GM12878 (cell line): Measurements from ENCODE around the gene AGTRAP. TPM values are rescaled to one million over a fixed set of nuclear protein-coding genes. Genes with fewer than 3 reads are reported as not detected.

Experiments
- ATAC-seq: fragments of 200-7000 bp; cut with Tn5 transposase; 3 replicates; pipeline ENCODE4 v1.9.1; 2020; ENCODE audit warnings: mild to moderate bottlenecking, moderate library complexity
- BruUV-seq: library from RNA; stranded (reverse); fragments of 400-500 nt; replicated peaks from 2 replicates; lab custom pipeline; 2021; lab: Mats Ljungman, UMichigan
- CTCF ChIA-PET: fragments of 300-600 bp; sonication (Branson Sonifier 250); formaldehyde crosslinking; extraction: SDS; loops from one replicate; lab custom pipeline; 2021; ENCODE audit warnings: inconsistent platforms; lab: Yijun Ruan, JAX
- POLR2A ChIA-PET: fragments of 350-600 bp; formaldehyde crosslinking; extraction: SDS; loops from one replicate; lab custom pipeline; 2021; ENCODE audit warnings: inconsistent platforms; lab: Charles Lee
- RAD21 ChIA-PET: fragments of 300-600 bp; sonication (Branson Sonifier 250); formaldehyde crosslinking; loops from one replicate; lab custom pipeline; 2023; ENCODE audit warnings: antibody characterized with exemption; ENCODE audit not compliant: unreplicated experiment; lab: Charles Lee
- SMC1A ChIA-PET: fragments of 300-600 bp; sonication (Branson Sonifier 250); formaldehyde crosslinking; loops from one replicate; lab custom pipeline; 2023; ENCODE audit not compliant: unreplicated experiment, uncharacterized antibody; lab: Charles Lee
- DNase-seq: peaks from one replicate; pipeline ENCODE4 v3.0.0-alpha.2; 2011; ENCODE audit warnings: low read depth, low spot score
- FAIRE-seq: peaks from 3 replicates; lab custom pipeline; 2011; peaks lifted over from hg19 to GRCh38; lab: Jason Lieb, UNC
- H2AFZ ChIP-seq: 2 replicates; pipeline ENCODE4 v1.6.0; 2011; ENCODE audit warnings: low read depth, low read length, control low read depth; ENCODE audit not compliant: control insufficient read depth
- H3K27ac ChIP-seq: 2 replicates; pipeline ENCODE4 v1.5.1; 2011; ENCODE audit warnings: control low read depth; ENCODE audit not compliant: control insufficient read depth, insufficient read depth
- H3K27me3 ChIP-seq, 2 experiments: replicated peaks in 1 of 2; 2 replicates each; pipeline versions ENCODE4 v1.6.0 to v1.6.1; 2011; ENCODE audit warnings: low read length in 1 of 2; ENCODE audit not compliant: control insufficient read depth in 2 of 2, insufficient read depth in 2 of 2
- H3K36me3 ChIP-seq, 2 experiments: 2 replicates each; pipeline ENCODE4 v1.5.1; 2011; ENCODE audit warnings: low read length in 1 of 2; ENCODE audit not compliant: control insufficient read depth in 2 of 2, insufficient read depth in 2 of 2
- H3K4me1 ChIP-seq: 2 replicates; pipeline ENCODE4 v1.6.1; 2011; ENCODE audit warnings: mild to moderate bottlenecking, low read length, moderate library complexity, mixed read lengths; ENCODE audit not compliant: control insufficient read depth, insufficient read depth
- H3K4me2 ChIP-seq: 2 replicates; pipeline ENCODE4 v1.6.0; 2011; ENCODE audit warnings: control low read depth; ENCODE audit not compliant: control insufficient read depth, insufficient read depth
- H3K4me3 ChIP-seq: fragments of 200-600 bp; sonication (generic); 2 replicates; pipeline ENCODE4 v1.5.1; 2016
- H3K79me2 ChIP-seq: 2 replicates; pipeline ENCODE4 v1.6.0; 2011; ENCODE audit warnings: low read length; ENCODE audit not compliant: control insufficient read depth, insufficient read depth
- H3K9ac ChIP-seq: 2 replicates; pipeline ENCODE4 v1.8.0; 2011; ENCODE audit warnings: low read length, control low read depth, mixed read lengths; ENCODE audit not compliant: control insufficient read depth, insufficient read depth
- H3K9me3 ChIP-seq: replicated peaks from 3 replicates; pipeline ENCODE4 v1.5.1; 2011; ENCODE audit warnings: mild to moderate bottlenecking, low read length; ENCODE audit not compliant: control insufficient read depth, insufficient read depth
- H4K20me1 ChIP-seq: 2 replicates; pipeline ENCODE4 v1.6.0; 2011; ENCODE audit not compliant: control insufficient read depth, insufficient read depth
- ATF7 ChIP-seq: fragments of 450-650 bp; IDR thresholded peaks from 2 replicates; pipeline ENCODE4 v1.6.1; 2016; ENCODE audit warnings: low read depth, mild to moderate bottlenecking
- BHLHE40 ChIP-seq, 2 experiments: fragments of 450-650 bp in 1 of 2; IDR thresholded peaks; 2 replicates each; pipeline ENCODE4 v1.6.1; 2011 to 2017; ENCODE audit warnings: low read depth in 2 of 2, borderline replicate concordance in 1 of 2, improper control_type of control experiment in 1 of 2, low read length in 1 of 2, mild to moderate bottlenecking in 1 of 2
- BMI1 ChIP-seq: fragments of 450-650 bp; IDR thresholded peaks from 2 replicates; pipeline ENCODE4 v1.6.1; 2016; ENCODE audit warnings: mild to moderate bottlenecking, moderate library complexity, borderline replicate concordance
- HDAC6 ChIP-seq: fragments of 200-600 bp; sonication (generic); IDR thresholded peaks from one replicate; pipeline ENCODE4 v1.8.0; 2017; ENCODE audit warnings: antibody characterized with exemption; ENCODE audit not compliant: unreplicated experiment
- KLF5 ChIP-seq: fragments of 450-650 bp; IDR thresholded peaks from 2 replicates; pipeline ENCODE4 v1.6.1; 2014; ENCODE audit warnings: mild to moderate bottlenecking; ENCODE audit not compliant: partially characterized antibody
- PAX8 ChIP-seq: fragments of 450-650 bp; IDR thresholded peaks from 2 replicates; pipeline ENCODE4 v1.6.1; 2017; ENCODE audit warnings: mild to moderate bottlenecking, moderate library complexity
- TAF1 ChIP-seq: IDR thresholded peaks from 2 replicates; pipeline ENCODE4 v1.6.1; 2011; ENCODE audit warnings: mild to moderate bottlenecking, low read depth, low read length, borderline replicate concordance
- TCF7 ChIP-seq: IDR thresholded peaks from 2 replicates; pipeline ENCODE4 v1.6.1; 2014; ENCODE audit warnings: antibody characterized with exemption, borderline replicate concordance
- WGBS: methylation state at CpG from one replicate; pipeline ENCODE4 v1.1.6; 2016; ENCODE audit warnings: low lambda C conversion rate; ENCODE audit not compliant: insufficient replicate concordance, insufficient coverage; ENCODE audit errors: missing lambda C conversion rate; 5-methylcytosine and 5-hydroxymethylcytosine counted together
- in situ Hi-C: fragments of 300-500 bp; cut with MboI; formaldehyde crosslinking; loops from 9 replicates; pipeline ENCODE4 v1.14.3; 2018; ENCODE audit warnings: mixed read lengths
- intact Hi-C: fragments of 100-400 bp; cut with micrococcal nuclease; formaldehyde crosslinking; loops from one replicate; pipeline ENCODE4 v1.14.2; 2022; ENCODE audit not compliant: unreplicated experiment
- polyA plus RNA-seq, 11 experiments: library from polyadenylated mRNA; depleted of rRNA in 4 of 11; unstranded in 6 of 11; stranded (reverse) in 5 of 11; fragments of >200 nt; fragmentation: Nextera tagmentation in 4 of 11; fragmentation: Illumina TruSeq in 1 of 11; extraction: Ambion mirVana in 4 of 11; extraction: Trizol in 1 of 11; gene quantifications; 1 replicate in 1 of 11; 2 replicates in 10 of 11; pipeline versions ENCODE4 v1.2.1 to v1.2.3, GENCODE V29; 2011 to 2016; ENCODE audit warnings: inconsistent platforms in 2 of 11, missing spikeins in 2 of 11, low read depth in 1 of 11
- total RNA-seq, 4 experiments: library from RNA; depleted of rRNA in 3 of 4; stranded (reverse); fragments of >200 nt in 3 of 4; fragmentation: Illumina TruSeq in 1 of 4; extraction: Trizol in 1 of 4; gene quantifications; 2 replicates each; pipeline versions ENCODE4 v1.2.1 to v1.2.3, GENCODE V29; 2013 to 2021

The AGTRAP gene
- total and polyA plus RNA-seq, 10 of the 15 experiments (the other 5 are each of a cell fraction or from before 2014, with no cell fraction given): 3.0 to 17.4 (median 10.2) TPM

DNA sequence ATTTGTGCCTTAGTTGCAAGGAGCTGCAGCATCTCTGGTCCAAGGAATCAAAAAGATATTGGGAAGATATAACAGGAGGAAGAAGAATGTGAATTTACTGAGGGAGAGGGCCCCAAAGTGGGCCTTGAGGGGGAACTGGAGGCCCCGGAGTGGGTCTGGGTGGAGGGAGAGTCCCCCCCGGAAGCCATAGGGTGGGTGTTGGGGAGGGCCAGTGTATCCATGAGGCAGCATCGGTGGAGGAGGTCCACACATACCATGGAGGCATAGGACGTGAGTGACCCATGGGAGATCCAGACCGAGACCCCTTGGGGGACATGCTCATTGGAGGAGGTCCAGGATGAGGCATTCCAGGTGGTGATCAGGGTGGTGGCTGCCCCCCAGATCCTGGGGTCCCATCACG is 25.3 kb downstream of the AGTRAP start (continued):
- TF ChIP-seq ATF7: no peak
- TF ChIP-seq TCF7: no peak
- TF ChIP-seq BMI1: no peak
- TF ChIP-seq KLF5: no peak
- no peak for TF ChIP-seq HDAC6

DNA sequence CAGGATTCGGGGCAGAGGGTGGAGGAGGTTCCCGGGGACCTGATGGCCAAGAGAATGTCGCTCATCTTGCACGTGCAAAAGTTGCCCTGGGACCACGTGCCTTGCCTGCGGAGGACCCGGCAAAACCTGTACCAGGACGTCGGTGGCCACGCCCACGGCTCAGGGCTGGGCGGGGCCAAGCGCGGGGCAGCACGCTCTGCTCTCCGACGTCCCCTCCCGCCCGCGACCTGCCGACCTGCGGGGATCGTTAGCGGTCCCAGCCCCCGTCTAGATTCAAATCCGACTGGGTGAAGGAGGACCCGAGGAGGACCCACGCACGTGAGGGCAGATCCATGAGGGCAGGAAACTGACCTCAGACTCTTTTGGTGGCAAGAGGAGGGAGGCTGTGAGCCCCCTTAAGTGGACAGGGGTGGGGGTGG is 26.1 kb downstream of the AGTRAP start, which contains the start of gene C1orf167:
Gene C1orf167 (plus strand): TSS at position 206 of the 419 bp plus-strand sequence. CDS start 2,208 bp downstream, outside the sequence.
- Histone ChIP-seq H3K27me3 (no peaks in the 10 kb centered on the region; a peak in 1 of 4 replicates), H3K27ac (no peak within 1 kb of the TSS), H3K79me2 (no peaks in the 10 kb centered on the region), H3K9me3 (no peaks in the 10 kb centered on the region; the same call in 2 of the 3 replicates), H2AFZ (no peak within 1 kb of the TSS), H3K36me3 (no peaks in the 10 kb centered on the region), H3K9ac (no peak within 1 kb of the TSS), H3K4me3 (no peak within 1 kb of the TSS), H3K4me1 (no peaks in the 10 kb centered on the region), H4K20me1 (no peaks in the 10 kb centered on the region), H3K4me2 (no peak within 1 kb of the TSS)
- ChIA-PET POLR2A (no interaction called here), RAD21 (no interaction called here), SMC1A (no interaction called here), CTCF (no interaction called here)
- no peak for TF ChIP-seq TAF1
- TF ChIP-seq PAX8: no peak
- 0 out of 4 replicates have a peak, but pooled peaks of 1 of the 2 experiments have one; percentile 9 for TF ChIP-seq BHLHE40 (IDR thresholded peaks at IDR 0.05; ENCODE audit: borderline replicate concordance in 1 of 2, low read depth in 2 of 2, low read length in 1 of 2)
- ATAC-seq (peak; percentile 62), DNase-seq (no peak), FAIRE-seq (no peak)
- in situ Hi-C loops (no loop called here), intact Hi-C loops (no loop called here)
- BruUV-seq: no TSS peak
- 10% methylated on average over 25 of the region's 29 CpGs for WGBS
